Measurements from ENCODE around the gene PLCB4. TPM values are rescaled to one million over a fixed set of nuclear protein-coding genes. Genes with fewer than 3 reads are reported as not detected.

Gene PLCB4
- total RNA-seq, 4 donors from 2014 or later, result 20.6 to 45.9 (median 34.2) TPM

- no peaks in the 10 kb centered on the region for H3K9me3 ChIP-seq
- no peaks in the 10 kb centered on the region for H3K36me3 ChIP-seq
- intact Hi-C loops (cut with DNase I; ENCODE audit: low total_unique reads), result no loop called here
- peaks cover 100% of the 10 kb centered on the region for H3K27me3 ChIP-seq
- in situ Hi-C loops (cut with MboI; ENCODE audit: low pct_ligation_motif_present in 1 of 4, low pct_unique_long_range_greater_than_20kb in 1 of 4, low sequenced_read_pairs in 3 of 4), result no loop called here
- H3K4me1 ChIP-seq, result peaks cover 0 to 18% (median 5%) of the 10 kb centered on the region in 4 donors
- H3K4me3 ChIP-seq, result no peak overlapping the region
- TF ChIP-seq POLR2AphosphoS5 (IDR thresholded peaks at IDR 0.05), result no peak
- DNase-seq, result no peak
- H3K27ac ChIP-seq, result no peak overlapping the region
- WGBS, 2 donors (ENCODE audit: low coverage in 1 of 2), result 0 to 11% methylated on average over 4 to 9 of the region's 9 CpGs
These were observed 445.2 kb downstream of the PLCB4 start for GRCh38 chr20:9514072-9514460.

DNA sequence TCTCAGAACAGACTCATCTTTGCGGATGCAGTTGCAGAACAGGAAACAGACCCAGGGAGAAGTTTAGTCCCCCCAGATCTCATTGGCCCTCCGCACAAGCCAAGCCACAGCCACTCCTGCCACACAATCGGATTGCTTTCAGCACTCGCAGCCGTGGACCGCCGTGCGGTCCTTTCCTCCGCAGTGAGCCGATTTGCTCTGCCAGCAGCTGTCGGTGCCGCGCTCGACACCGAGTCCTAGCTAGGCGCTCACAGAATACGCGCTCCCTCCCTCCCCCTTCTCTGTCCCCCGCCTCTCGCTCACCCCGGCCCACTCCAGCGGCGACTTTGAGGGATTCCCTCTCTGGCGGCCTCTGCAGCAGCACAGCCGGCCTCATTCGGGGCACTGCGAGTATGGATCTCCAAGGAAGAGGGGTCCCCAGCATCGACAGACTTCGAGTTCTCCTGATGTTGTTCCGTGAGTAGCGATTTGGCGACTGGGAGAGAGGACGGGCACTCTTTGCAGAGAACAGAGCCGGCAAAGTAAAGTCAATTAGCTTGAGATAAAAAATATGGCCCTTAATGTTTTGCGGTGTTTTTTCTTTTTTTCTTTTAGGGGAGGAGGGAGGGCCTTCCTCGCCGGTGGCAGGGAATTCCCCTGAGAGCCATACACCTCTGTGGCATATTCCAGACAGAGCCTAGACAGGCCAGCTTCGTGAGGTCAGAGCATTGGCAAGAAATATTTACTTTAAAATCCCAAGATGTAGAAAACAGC is 445.8 kb downstream of the PLCB4 start, which contains the start of gene LAMP5:
LAMP5 (plus strand) TSS at position 130 of the 753 bp plus-strand sequence; CDS start at position 393, 263 bp downstream.
- in situ Hi-C loops (cut with MboI; ENCODE audit: low pct_ligation_motif_present in 1 of 4, low pct_unique_long_range_greater_than_20kb in 1 of 4, low sequenced_read_pairs in 3 of 4) (no loop called here), intact Hi-C loops (cut with DNase I; ENCODE audit: low total_unique reads) (no loop called here)
- no peaks in the 10 kb centered on the region for H3K36me3 ChIP-seq
- WGBS, 2 donors (ENCODE audit: low coverage in 1 of 2), result 0 to 10% methylated on average over 4 to 25 of the region's 38 CpGs
- no peak for TF ChIP-seq CTCF (IDR thresholded peaks at IDR 0.05)
- TF ChIP-seq POLR2AphosphoS5 (IDR thresholded peaks at IDR 0.05), result no peak
- no peak for TF ChIP-seq POLR2A (IDR thresholded peaks at IDR 0.05)
- TF ChIP-seq EP300 (IDR thresholded peaks at IDR 0.05; ENCODE audit: low read depth), result no peak
- H3K27ac ChIP-seq, result no peak within 1 kb of the TSS
- peaks cover 0 to 18% (median 5%) of the 10 kb centered on the region in 4 donors for H3K4me1 ChIP-seq
- peak within 1 kb of the TSS in 1 of 4 donors; percentile 21 for H3K4me3 ChIP-seq
- peaks cover 96% of the 10 kb centered on the region for H3K27me3 ChIP-seq
- DNase-seq, result no peak
- no peaks in the 10 kb centered on the region for H3K9me3 ChIP-seq

GRCh38 chr20:9515214-9515585 is 446.3 kb downstream of the PLCB4 start:
- Histone ChIP-seq H3K36me3 (no peaks in the 10 kb centered on the region), H3K9me3 (no peaks in the 10 kb centered on the region), H3K4me1 (peaks cover 0 to 18% (median 5%) of the 10 kb centered on the region in 4 donors), H3K27ac (no peak overlapping the region), H3K4me3 (peak overlapping the region in 1 of 4 donors; percentile 21), H3K27me3 (peaks cover 96% of the 10 kb centered on the region)
- intact Hi-C loops (cut with DNase I; ENCODE audit: low total_unique reads), result no loop called here
- 17 to 20% methylated on average over 1 to 13 of the region's 13 CpGs for WGBS, 2 donors (ENCODE audit: low coverage in 1 of 2)
- DNase-seq, result no peak
- no peak for TF ChIP-seq CTCF (IDR thresholded peaks at IDR 0.05)
- no peak for TF ChIP-seq EP300 (IDR thresholded peaks at IDR 0.05; ENCODE audit: low read depth)
- no peak for TF ChIP-seq POLR2A (IDR thresholded peaks at IDR 0.05)
- no peak for TF ChIP-seq POLR2AphosphoS5 (IDR thresholded peaks at IDR 0.05)
- in situ Hi-C loops (cut with MboI; ENCODE audit: low pct_ligation_motif_present in 1 of 4, low pct_unique_long_range_greater_than_20kb in 1 of 4, low sequenced_read_pairs in 3 of 4), result no loop called here

DNA sequence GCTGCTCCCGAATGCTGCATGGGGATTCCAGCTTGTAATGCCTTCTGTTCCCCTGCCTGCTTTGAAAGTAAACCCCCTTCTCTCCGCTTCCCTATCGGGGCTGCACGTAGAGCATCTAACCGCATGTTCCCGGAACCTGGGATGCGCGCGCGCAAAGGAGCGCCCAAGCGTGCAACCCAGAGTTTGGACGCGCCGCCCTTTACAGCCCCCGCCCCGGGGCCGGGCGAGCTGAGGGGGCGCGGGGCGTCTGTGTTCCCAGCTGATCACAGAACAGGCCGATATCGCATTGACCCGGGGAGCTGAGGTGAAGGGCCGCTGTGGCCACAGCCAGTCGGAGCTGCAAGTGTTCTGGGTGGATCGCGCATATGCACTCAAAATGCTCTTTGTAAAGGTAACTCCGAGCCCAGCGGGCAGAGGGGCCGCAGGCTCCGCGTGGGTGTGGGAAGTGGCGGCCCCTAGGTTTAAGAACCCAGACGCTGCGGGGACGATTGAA is 446.9 kb downstream of the PLCB4 start:
- H3K4me3 ChIP-seq, result peak overlapping the region in 1 of 4 donors; percentile 26
- H3K4me1 ChIP-seq, result peaks cover 0 to 18% (median 5%) of the 10 kb centered on the region in 4 donors
- H3K36me3 ChIP-seq, result no peaks in the 10 kb centered on the region
- H3K27ac ChIP-seq, result no peak overlapping the region
- TF ChIP-seq CTCF (IDR thresholded peaks at IDR 0.05) (no peak), POLR2A (IDR thresholded peaks at IDR 0.05) (no peak), EP300 (IDR thresholded peaks at IDR 0.05; ENCODE audit: low read depth) (no peak), POLR2AphosphoS5 (IDR thresholded peaks at IDR 0.05) (no peak)
- no peaks in the 10 kb centered on the region for H3K9me3 ChIP-seq
- peaks cover 90% of the 10 kb centered on the region for H3K27me3 ChIP-seq
- 6 to 18% methylated on average over 3 to 13 of the region's 38 CpGs for WGBS, 2 donors (ENCODE audit: low coverage in 1 of 2)
- intact Hi-C loops (cut with DNase I; ENCODE audit: low total_unique reads) (no loop called here), in situ Hi-C loops (cut with MboI; ENCODE audit: low pct_ligation_motif_present in 1 of 4, low pct_unique_long_range_greater_than_20kb in 1 of 4, low sequenced_read_pairs in 3 of 4) (no loop called here)
- DNase-seq, result no peak

All from transverse colon (tissue), 4 donors.